ENCODE data around the gene TNRC6B. TPM values are rescaled to one million over a fixed set of nuclear protein-coding genes. Genes with fewer than 3 reads are reported as not detected.

TNRC6B gene
- total RNA-seq, 6 experiments from 2014 or later = 13.0 to 27.1 (median 22.7) TPM

- Histone ChIP-seq H3K4me1 (no peaks in the 10 kb centered on the region), H3K4me3 (no peak overlapping the region), H3K9me3 (no peaks in the 10 kb centered on the region), H3K27ac (no peak overlapping the region), H3K36me3 (peaks cover 0 to 5% (median 2%) of the 10 kb centered on the region in 4 donors), H3K27me3 (no peaks in the 10 kb centered on the region)
- ATAC-seq = no peak
- intact Hi-C loops (cut with DNase I) = no loop called here
- DNase-seq = no peak
- no peak for TF ChIP-seq POLR2A (IDR thresholded peaks at IDR 0.05)
- TF ChIP-seq CTCF (IDR thresholded peaks at IDR 0.05) = no peak
- 73% methylated on average over 2 of the region's 2 CpGs for WGBS (ENCODE audit: insufficient coverage, low coverage, low lambda C conversion rate, missing lambda C conversion rate)
Observed at GRCh38 chr22:40334060-40334459, 156.3 kb downstream of the TNRC6B start.

- Histone ChIP-seq H3K36me3 (peaks cover 0 to 5% (median 2%) of the 10 kb centered on the region in 4 donors), H3K4me1 (no peaks in the 10 kb centered on the region), H3K27ac (no peak overlapping the region), H3K4me3 (no peak overlapping the region), H3K9me3 (no peaks in the 10 kb centered on the region), H3K27me3 (no peaks in the 10 kb centered on the region)
- intact Hi-C loops (cut with DNase I) = no loop called here
- ATAC-seq (no peak), DNase-seq (no peak)
- 21% methylated on average over 2 of the region's 2 CpGs for WGBS (ENCODE audit: insufficient coverage, low coverage, low lambda C conversion rate, missing lambda C conversion rate)
- TF ChIP-seq POLR2A (IDR thresholded peaks at IDR 0.05) = no peak
- no peak for TF ChIP-seq CTCF (IDR thresholded peaks at IDR 0.05)
Observed at GRCh38 chr22:40334899-40335298, 157.2 kb downstream of the TNRC6B start.

- WGBS (ENCODE audit: insufficient coverage, low coverage, low lambda C conversion rate, missing lambda C conversion rate) = 48% methylated on average over 2 of the region's 2 CpGs
- DNase-seq (no peak), ATAC-seq (no peak)
- no peaks in the 10 kb centered on the region for H3K27me3 ChIP-seq
- peaks cover 0 to 5% (median 2%) of the 10 kb centered on the region in 4 donors for H3K36me3 ChIP-seq
- H3K9me3 ChIP-seq = no peaks in the 10 kb centered on the region
- TF ChIP-seq POLR2A (IDR thresholded peaks at IDR 0.05) (no peak), CTCF (IDR thresholded peaks at IDR 0.05) (no peak)
- H3K4me1 ChIP-seq = no peaks in the 10 kb centered on the region
- no peak overlapping the region for H3K4me3 ChIP-seq
- intact Hi-C loops (cut with DNase I) = no loop called here
- no peak overlapping the region for H3K27ac ChIP-seq
Observed at GRCh38 chr22:40335358-40335757, 157.6 kb downstream of the TNRC6B start.

- H3K9me3 ChIP-seq = no peaks in the 10 kb centered on the region
- no peak for ATAC-seq
- no peaks in the 10 kb centered on the region for H3K4me1 ChIP-seq
- peaks cover 0 to 4% (median 0%) of the 10 kb centered on the region in 4 donors for H3K36me3 ChIP-seq
- no peak overlapping the region for H3K27ac ChIP-seq
- intact Hi-C loops (cut with DNase I) = no loop called here
- 88% methylated on average over 5 of the region's 5 CpGs for WGBS (ENCODE audit: insufficient coverage, low coverage, low lambda C conversion rate, missing lambda C conversion rate)
- no peaks in the 10 kb centered on the region for H3K27me3 ChIP-seq
- H3K4me3 ChIP-seq = no peak overlapping the region
- no peak for TF ChIP-seq CTCF (IDR thresholded peaks at IDR 0.05)
- no peak for TF ChIP-seq POLR2A (IDR thresholded peaks at IDR 0.05)
- no peak for DNase-seq
Observed at GRCh38 chr22:40340044-40340443, 162.3 kb downstream of the TNRC6B start.

- no peak for DNase-seq
- ATAC-seq = no peak
- peaks cover 0 to 4% (median 0%) of the 10 kb centered on the region in 4 donors for H3K4me1 ChIP-seq
- WGBS (ENCODE audit: insufficient coverage, low coverage, low lambda C conversion rate, missing lambda C conversion rate) = 38% methylated on average over 3 of the region's 4 CpGs
- no peaks in the 10 kb centered on the region for H3K27me3 ChIP-seq
- no peak overlapping the region for H3K27ac ChIP-seq
- no peaks in the 10 kb centered on the region for H3K9me3 ChIP-seq
- intact Hi-C loops (cut with DNase I) = no loop called here
- no peaks in the 10 kb centered on the region for H3K36me3 ChIP-seq
- no peak overlapping the region for H3K4me3 ChIP-seq
- TF ChIP-seq CTCF (IDR thresholded peaks at IDR 0.05) (no peak), POLR2A (IDR thresholded peaks at IDR 0.05) (no peak)
Observed at GRCh38 chr22:40341604-40342003, 163.9 kb downstream of the TNRC6B start.

All from right lobe of liver (tissue), 6 donors.